Renal cortical epithelial cell (primary cell): ENCODE data around the gene CSMD2. TPM values are rescaled to one million over a fixed set of nuclear protein-coding genes. Genes with fewer than 3 reads are reported as not detected.
A peak's percentile ranks its signal among the peaks of the same experiment; 100 is the strongest.
"Not testable (repeated sequence)": the region's sequence is repeated elsewhere in the genome, so short reads cannot be mapped to it uniquely, and the experiment has no call there.

Source experiments
- DNase-seq: peaks from one replicate; pipeline ENCODE4 v3.0.0-alpha.2; 2011; ENCODE audit warnings: low read depth
- total RNA-seq: library from RNA; depleted of rRNA; stranded (reverse); fragments of >200 nt; gene quantifications from 2 replicates; pipeline ENCODE4 v1.2.3, GENCODE V29; 2014

The CSMD2 gene
- total RNA-seq, 1 donor from 2014 or later, result 0.55 TPM

- no peak for DNase-seq
These were observed 56.3 kb downstream of the CSMD2 start for GRCh38 chr1:34108711-34109110.

GRCh38 chr1:34108269-34108668 lies 56.8 kb downstream of the CSMD2 start:
- DNase-seq, result no peak

- DNase-seq, result peak; percentile 33
These were observed 63.9 kb downstream of the CSMD2 start for GRCh38 chr1:34101151-34101550.

- no peak for DNase-seq
These were observed 64.7 kb downstream of the CSMD2 start for GRCh38 chr1:34100332-34100731.

- DNase-seq, result not testable (repeated sequence)
These were observed 72.6 kb downstream of the CSMD2 start for GRCh38 chr1:34092399-34092798.

- no peak for DNase-seq
These were observed 75.3 kb downstream of the CSMD2 start for GRCh38 chr1:34089731-34090130.

- DNase-seq, result no peak
These were observed 77.0 kb downstream of the CSMD2 start for GRCh38 chr1:34087986-34088385.

GRCh38 chr1:34086561-34086960 lies 78.5 kb downstream of the CSMD2 start:
- no peak for DNase-seq

- no peak for DNase-seq
These were observed 81.1 kb downstream of the CSMD2 start for GRCh38 chr1:34083974-34084373.

- not testable (repeated sequence) for DNase-seq
These were observed 82.9 kb downstream of the CSMD2 start for GRCh38 chr1:34082085-34082670.

- DNase-seq, result no peak
These were observed 86.6 kb downstream of the CSMD2 start for GRCh38 chr1:34078383-34078782.

GRCh38 chr1:34075576-34075975 lies 89.5 kb downstream of the CSMD2 start:
- DNase-seq, result no peak

GRCh38 chr1:34073028-34073695 lies 91.9 kb downstream of the CSMD2 start:
- no peak for DNase-seq

- no peak for DNase-seq
These were observed 94.7 kb downstream of the CSMD2 start for GRCh38 chr1:34070201-34070836.

GRCh38 chr1:34066981-34067603 lies 97.9 kb downstream of the CSMD2 start:
- peak; percentile 16 for DNase-seq

GRCh38 chr1:34066166-34066565 lies 98.9 kb downstream of the CSMD2 start:
- DNase-seq, result no peak

- no peak for DNase-seq
These were observed 99.5 kb downstream of the CSMD2 start for GRCh38 chr1:34065498-34065897.

- DNase-seq, result no peak
These were observed 104.1 kb downstream of the CSMD2 start for GRCh38 chr1:34060901-34061415.

GRCh38 chr1:34060187-34060730 lies 104.8 kb downstream of the CSMD2 start:
- DNase-seq, result no peak

GRCh38 chr1:34057347-34058130 lies 107.5 kb downstream of the CSMD2 start:
- no peak for DNase-seq

- DNase-seq, result no peak
These were observed 109.2 kb downstream of the CSMD2 start for GRCh38 chr1:34055818-34056217.
